Osteoblast (primary cell): Measurements from ENCODE around the gene SH3RF3. TPM values are rescaled to one million over a fixed set of nuclear protein-coding genes. Genes with fewer than 3 reads are reported as not detected.

Experiments used
- DNase-seq: peaks from one replicate; pipeline ENCODE4 v3.0.0; 2011; ENCODE audit warnings: low spot score, mixed read lengths; ENCODE audit not compliant: insufficient read length; ENCODE audit errors: missing footprints
- H2AFZ ChIP-seq: 2 replicates; pipeline ENCODE4 v1.6.0; 2011; ENCODE audit warnings: mild to moderate bottlenecking, low read length
- H3K27ac ChIP-seq: 2 replicates; pipeline ENCODE4 v1.5.1; 2011; ENCODE audit warnings: mild to moderate bottlenecking, low read depth, low read length, moderate library complexity
- H3K27me3 ChIP-seq: 2 replicates; pipeline ENCODE4 v1.6.0; 2012; ENCODE audit warnings: mild to moderate bottlenecking, control low read depth, inconsistent platforms, low read length, moderate library complexity; ENCODE audit not compliant: insufficient read depth
- H3K36me3 ChIP-seq: 2 replicates; pipeline ENCODE4 v1.5.1; 2011; ENCODE audit warnings: mild to moderate bottlenecking, low read length, control low read depth, moderate library complexity; ENCODE audit not compliant: insufficient read depth
- H3K4me1 ChIP-seq: 2 replicates; pipeline ENCODE4 v1.5.1; 2011; ENCODE audit warnings: mild to moderate bottlenecking, low read length, control low read depth, moderate library complexity; ENCODE audit not compliant: insufficient read depth
- H3K4me2 ChIP-seq: 2 replicates; pipeline ENCODE4 v1.6.0; 2011; ENCODE audit warnings: mild to moderate bottlenecking, low read length; ENCODE audit not compliant: insufficient read depth
- H3K4me3 ChIP-seq: fragments of 200-600 bp; sonication (generic); 3 replicates; pipeline ENCODE4 v1.5.1; 2012; ENCODE audit warnings: mild to moderate bottlenecking, low read length, inconsistent platforms; ENCODE audit not compliant: insufficient read depth
- H3K79me2 ChIP-seq: 2 replicates; pipeline ENCODE4 v1.6.0; 2012; ENCODE audit warnings: mild to moderate bottlenecking, low read length, control low read depth, inconsistent platforms; ENCODE audit not compliant: insufficient read depth
- H3K9me3 ChIP-seq: 2 replicates; pipeline ENCODE4 v1.5.1; 2011; ENCODE audit warnings: low read depth, low read length, control low read depth
- H4K20me1 ChIP-seq: 2 replicates; pipeline ENCODE4 v1.6.0; 2012; ENCODE audit warnings: mild to moderate bottlenecking, low read length, control low read depth; ENCODE audit not compliant: insufficient read depth
- CTCF ChIP-seq: IDR thresholded peaks from 2 replicates; pipeline ENCODE4 v1.5.1; 2011; ENCODE audit warnings: mild to moderate bottlenecking, low read depth, low read length, moderate library complexity; ENCODE audit errors: extremely low read depth
- total RNA-seq: library from RNA; depleted of rRNA; stranded (reverse); fragments of >200 nt; gene quantifications from 2 replicates; pipeline ENCODE4 v1.2.3, GENCODE V29; 2012

Gene SH3RF3
- total RNA-seq, 1 donor: 14.8 TPM

DNA sequence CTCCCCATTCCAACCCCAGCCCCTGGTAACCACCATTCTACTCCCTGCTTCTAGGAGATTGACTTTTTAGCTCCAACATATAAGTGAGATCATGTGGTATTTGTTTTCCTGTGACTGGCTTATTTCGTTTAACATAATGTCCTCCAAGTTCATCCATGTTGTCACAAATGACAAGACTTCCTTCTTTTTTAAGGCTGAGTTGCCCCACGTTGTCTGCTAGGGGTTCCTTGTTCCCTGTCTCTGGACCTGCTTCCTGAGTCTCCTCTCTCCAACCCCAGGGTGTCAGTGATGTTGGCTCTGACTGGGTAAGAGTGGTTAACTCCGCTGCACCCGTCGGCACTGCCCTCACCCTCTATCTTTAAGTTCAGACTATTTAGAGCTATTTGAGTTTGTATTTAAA, 175.2 kb downstream of the SH3RF3 start:
- Histone ChIP-seq H3K4me2 (no peak overlapping the region), H3K27me3 (no peaks in the 10 kb centered on the region), H3K27ac (no peak overlapping the region), H3K36me3 (no peaks in the 10 kb centered on the region), H3K9me3 (no peaks in the 10 kb centered on the region), H4K20me1 (peaks cover 45% of the 10 kb centered on the region), H3K79me2 (peaks cover 60% of the 10 kb centered on the region), H3K4me3 (no peak overlapping the region), H3K4me1 (peaks cover 4% of the 10 kb centered on the region), H2AFZ (no peak overlapping the region)
- peak; percentile 47 for DNase-seq
- TF ChIP-seq CTCF: no peak

- H3K27me3 ChIP-seq: no peaks in the 10 kb centered on the region
- no peak for TF ChIP-seq CTCF
- peak; percentile 74 for DNase-seq
- peaks cover 4% of the 10 kb centered on the region for H3K4me1 ChIP-seq
- no peak overlapping the region for H3K4me3 ChIP-seq
- no peak overlapping the region for H3K27ac ChIP-seq
- H3K36me3 ChIP-seq: no peaks in the 10 kb centered on the region
- H3K79me2 ChIP-seq: peaks cover 58% of the 10 kb centered on the region
- H4K20me1 ChIP-seq: peaks cover 45% of the 10 kb centered on the region
- no peak overlapping the region for H2AFZ ChIP-seq
- no peaks in the 10 kb centered on the region for H3K9me3 ChIP-seq
- H3K4me2 ChIP-seq: no peak overlapping the region
Measured at GRCh38 chr2:109304731-109305470, 175.9 kb downstream of the SH3RF3 start.

- no peaks in the 10 kb centered on the region for H3K9me3 ChIP-seq
- H3K79me2 ChIP-seq: peaks cover 52% of the 10 kb centered on the region
- H3K4me2 ChIP-seq: no peak overlapping the region
- TF ChIP-seq CTCF: no peak
- DNase-seq: no peak
- no peak overlapping the region for H2AFZ ChIP-seq
- no peaks in the 10 kb centered on the region for H3K27me3 ChIP-seq
- peaks cover 41% of the 10 kb centered on the region for H4K20me1 ChIP-seq
- H3K27ac ChIP-seq: no peak overlapping the region
- H3K36me3 ChIP-seq: no peaks in the 10 kb centered on the region
- peaks cover 4% of the 10 kb centered on the region for H3K4me1 ChIP-seq
- no peak overlapping the region for H3K4me3 ChIP-seq
Measured at GRCh38 chr2:109305490-109306167, 176.6 kb downstream of the SH3RF3 start.

DNA sequence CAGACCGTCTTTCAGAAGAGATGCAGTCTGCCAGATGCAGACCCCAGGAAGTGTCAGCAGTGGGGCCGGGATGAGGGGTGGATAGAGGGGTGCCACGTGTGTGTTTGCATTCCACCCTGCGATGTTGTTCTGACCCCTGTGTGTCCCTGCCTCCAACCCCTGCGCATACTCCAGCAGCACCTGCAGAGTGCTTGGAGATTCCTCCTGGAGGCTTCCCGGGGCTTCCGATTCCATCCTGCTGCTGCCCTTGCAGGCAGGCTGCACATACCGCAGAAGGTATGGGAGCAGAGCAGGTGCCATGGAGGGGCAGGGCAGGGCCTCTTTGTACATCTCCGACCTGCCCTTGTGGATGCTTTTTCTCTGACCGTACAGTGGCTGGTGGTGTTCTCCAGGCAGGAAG, 177.2 kb downstream of the SH3RF3 start:
- no peaks in the 10 kb centered on the region for H3K27me3 ChIP-seq
- TF ChIP-seq CTCF: no peak

More for the DNA sequence above, 177.2 kb downstream of the SH3RF3 start:
- peaks cover 35% of the 10 kb centered on the region for H4K20me1 ChIP-seq
- no peak overlapping the region for H3K27ac ChIP-seq
- H2AFZ ChIP-seq: no peak overlapping the region
- H3K36me3 ChIP-seq: no peaks in the 10 kb centered on the region
- H3K9me3 ChIP-seq: no peaks in the 10 kb centered on the region
- H3K4me1 ChIP-seq: peaks cover 4% of the 10 kb centered on the region
- no peak overlapping the region for H3K4me3 ChIP-seq
- H3K79me2 ChIP-seq: peaks cover 47% of the 10 kb centered on the region
- no peak overlapping the region for H3K4me2 ChIP-seq
- no peak for DNase-seq
